HG02981 (cell line): ENCODE data around the gene ATP8A2.

Experiments used
- ATAC-seq: cut with Tn5 transposase; IDR thresholded peaks from one replicate; pipeline ENCODE4 v1.9.1; 2021; ENCODE audit warnings: mild to moderate bottlenecking, moderate library complexity; ENCODE audit not compliant: unreplicated experiment

The ATP8A2 gene

DNA sequence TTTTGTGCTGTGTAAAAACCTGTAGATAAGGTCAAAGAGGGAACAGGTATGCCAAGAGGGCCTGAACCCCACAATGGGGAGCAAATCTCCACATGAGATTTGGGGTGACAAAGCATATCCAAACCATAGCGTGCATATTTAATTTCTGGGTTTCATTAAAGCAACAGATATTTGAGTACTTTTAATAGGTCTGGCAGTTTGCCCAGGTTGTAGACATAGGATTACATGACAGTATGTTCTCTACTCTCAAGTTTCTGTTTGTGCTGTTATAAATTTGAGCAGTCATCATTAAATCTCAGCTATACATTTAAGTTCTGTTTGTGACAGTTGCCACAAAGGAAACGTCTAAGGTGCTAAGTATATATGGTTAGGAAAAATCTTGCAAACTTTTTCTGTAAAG lies 236.4 kb downstream of the ATP8A2 start:
- ATAC-seq, result no peak

- ATAC-seq, result no peak
Measured at GRCh38 chr13:25616674-25617073, 244.9 kb downstream of the ATP8A2 start.

DNA sequence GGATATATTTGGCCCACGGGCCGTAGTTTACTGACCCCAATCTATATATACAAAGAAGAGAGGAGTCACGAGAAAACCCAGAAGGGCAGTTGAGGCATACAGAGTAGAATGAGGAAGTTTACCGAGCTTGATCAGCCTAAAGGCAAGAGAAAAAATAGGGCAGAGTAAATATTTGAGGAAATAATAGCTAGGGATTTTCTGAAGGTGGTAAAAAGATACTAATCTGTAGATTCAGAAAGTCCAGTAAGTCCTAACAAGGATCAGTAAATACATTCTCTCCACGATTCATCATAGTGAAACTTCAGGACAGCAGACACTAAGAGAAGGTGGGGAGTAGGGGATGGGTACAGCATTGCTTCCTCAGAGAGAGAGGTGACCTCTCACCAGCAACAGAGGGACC lies 248.1 kb downstream of the ATP8A2 start:
- no peak for ATAC-seq

DNA sequence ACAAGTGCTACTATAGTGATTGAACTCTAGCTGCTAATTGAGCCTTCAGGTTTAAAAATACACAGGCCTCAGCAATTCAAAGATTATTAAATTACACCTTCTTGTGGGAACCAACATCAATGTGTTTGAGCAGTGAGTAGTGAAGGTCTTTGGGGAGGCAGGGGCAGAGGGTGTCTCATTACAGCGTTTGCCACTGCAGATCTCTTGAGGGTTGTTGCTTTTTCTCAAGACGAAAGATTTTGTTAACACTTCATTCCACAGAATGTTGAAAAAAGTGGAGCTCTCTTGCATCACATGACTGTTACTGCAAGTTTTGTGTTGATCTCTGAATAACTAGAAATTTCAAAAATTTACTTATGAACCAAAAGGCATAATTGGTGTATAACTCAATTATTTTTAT lies 253.6 kb downstream of the ATP8A2 start:
- no peak for ATAC-seq

- ATAC-seq, result no peak
Measured at GRCh38 chr13:25630329-25630900, 258.6 kb downstream of the ATP8A2 start.

GRCh38 chr13:25632166-25632888 lies 260.6 kb downstream of the ATP8A2 start:
- ATAC-seq, result no peak

GRCh38 chr13:25633093-25633492 lies 261.3 kb downstream of the ATP8A2 start:
- ATAC-seq, result no peak

DNA sequence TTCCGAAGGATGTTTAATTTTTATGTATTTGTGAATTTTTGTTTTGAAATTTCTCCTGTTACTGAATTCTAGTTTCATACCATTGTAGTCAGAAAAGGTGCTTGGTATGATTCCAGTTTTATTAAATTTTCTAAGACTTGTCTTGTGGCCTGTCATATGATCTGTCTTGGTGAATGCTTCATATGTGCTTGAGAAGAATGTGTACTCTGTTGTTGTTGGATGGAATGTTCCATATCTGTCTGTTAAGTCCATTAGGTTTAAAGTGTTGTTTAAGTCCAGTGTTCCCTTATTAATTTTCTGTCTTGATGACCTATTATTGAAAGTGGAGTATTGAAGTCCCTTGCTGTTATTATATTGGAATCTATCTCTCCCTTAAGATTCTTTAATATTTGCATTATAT lies 273.9 kb downstream of the ATP8A2 start:
- ATAC-seq, result no peak

GRCh38 chr13:25649001-25649633 lies 277.3 kb downstream of the ATP8A2 start:
- no peak for ATAC-seq

DNA sequence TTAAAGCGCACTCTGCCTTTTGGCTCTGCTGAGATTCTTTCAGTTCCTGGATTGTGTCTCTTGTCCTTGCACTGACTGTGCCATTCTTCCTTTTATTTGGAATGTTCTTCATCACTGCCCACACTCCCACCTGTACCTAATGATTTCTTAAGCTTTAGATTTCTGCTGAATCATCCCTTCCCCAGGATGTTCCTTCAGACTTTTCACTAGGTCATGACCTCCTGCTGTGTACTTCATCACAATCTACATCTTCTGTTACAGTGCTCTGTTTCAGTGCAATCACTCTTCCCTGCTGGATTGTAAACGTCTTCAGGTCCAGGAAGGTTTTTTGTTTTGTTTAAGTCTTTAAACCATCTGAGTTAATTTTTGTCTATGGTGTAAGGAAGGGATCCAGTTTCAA lies 281.0 kb downstream of the ATP8A2 start:
- ATAC-seq, result no peak

DNA sequence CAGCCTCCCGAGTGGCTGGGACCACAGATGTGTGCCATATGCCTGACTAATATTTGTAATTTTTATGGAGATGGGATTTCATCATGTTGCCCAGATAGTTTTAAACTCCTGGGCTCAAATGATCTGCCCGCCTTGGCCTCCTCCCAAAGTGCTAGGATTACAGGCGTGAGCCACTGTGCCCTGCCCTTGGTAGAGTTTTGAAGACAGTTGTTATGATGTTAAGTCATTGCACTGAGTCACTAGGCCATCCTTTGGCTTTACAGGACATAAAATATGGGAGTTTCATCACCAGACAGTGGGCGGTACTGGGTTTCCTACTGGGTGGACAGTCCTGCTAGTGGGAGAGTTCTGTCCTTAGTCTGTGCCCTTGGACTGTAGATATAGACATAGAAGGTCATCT lies 282.5 kb downstream of the ATP8A2 start:
- ATAC-seq, result no peak

GRCh38 chr13:25657157-25657556 lies 285.4 kb downstream of the ATP8A2 start:
- no peak for ATAC-seq

DNA sequence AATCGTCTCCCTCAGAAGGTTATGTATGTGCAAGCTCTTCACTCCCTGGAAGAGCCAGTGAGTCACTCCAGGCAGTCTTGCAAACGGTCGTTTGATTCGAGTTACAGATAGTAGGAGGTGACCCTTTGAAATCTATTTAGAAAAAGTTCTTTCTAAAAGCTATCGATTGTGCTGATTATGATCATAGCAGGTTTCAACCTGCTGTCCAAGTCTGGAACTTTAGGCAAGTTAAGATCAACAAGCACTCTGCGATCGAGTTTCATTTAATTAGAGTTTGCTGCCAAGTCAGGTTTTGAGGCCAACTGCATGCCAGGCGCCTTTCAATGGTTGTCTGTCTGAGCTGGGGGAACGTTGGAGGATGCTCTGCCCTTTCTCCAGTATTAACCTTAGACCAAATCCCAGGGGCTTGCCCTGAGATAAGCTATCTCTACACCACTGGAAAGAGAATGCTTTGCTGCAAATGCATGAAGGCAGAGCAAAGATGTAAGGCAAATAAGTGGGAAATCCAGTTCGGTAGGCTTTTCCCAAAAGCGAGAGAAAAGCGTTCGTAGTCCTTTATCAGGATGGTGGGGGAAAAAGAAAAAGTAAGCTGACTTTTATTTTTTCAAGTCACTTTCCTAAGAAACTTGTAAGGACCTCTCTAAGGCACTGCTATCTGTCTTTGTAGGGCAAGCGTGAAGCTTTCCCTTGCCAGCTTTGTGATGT lies 287.5 kb downstream of the ATP8A2 start:
- no peak for ATAC-seq

DNA sequence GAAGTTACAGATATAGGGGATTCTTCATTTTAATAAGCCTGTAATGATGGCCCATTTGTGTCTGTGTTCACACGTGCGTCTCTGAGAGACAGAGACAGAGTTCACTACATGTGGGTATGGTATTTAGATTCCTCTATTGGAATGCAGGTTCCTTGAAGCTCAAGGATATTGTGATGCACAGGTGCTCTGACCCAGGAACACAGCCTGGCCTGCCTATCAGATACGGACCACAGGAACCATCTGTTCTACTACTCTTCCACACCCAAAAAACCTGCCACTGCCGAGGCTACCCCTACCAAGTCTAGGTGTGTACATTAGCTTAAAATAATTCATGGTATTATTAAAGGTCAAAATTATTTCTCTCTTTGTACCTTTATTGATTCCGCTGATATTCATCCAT lies 289.2 kb downstream of the ATP8A2 start:
- ATAC-seq, result no peak

DNA sequence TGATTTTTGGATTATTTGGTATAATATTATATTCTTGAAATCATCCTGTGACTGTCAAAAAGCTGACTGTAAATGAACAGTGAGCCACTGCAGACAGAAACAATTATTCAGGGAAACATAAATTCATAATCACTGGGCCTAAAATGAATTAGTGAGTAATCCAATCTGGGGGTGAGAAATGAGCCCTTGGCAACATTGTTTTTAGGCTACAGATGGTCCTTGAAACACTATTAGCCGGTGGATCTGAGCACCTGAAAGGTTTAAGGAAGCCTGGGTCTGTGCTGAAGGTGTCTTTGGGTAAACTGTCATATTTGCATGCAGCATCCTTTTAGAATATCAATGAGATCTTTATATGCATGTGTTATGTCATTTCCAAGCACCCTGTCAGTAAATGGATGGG lies 290.7 kb downstream of the ATP8A2 start:
- no peak for ATAC-seq

DNA sequence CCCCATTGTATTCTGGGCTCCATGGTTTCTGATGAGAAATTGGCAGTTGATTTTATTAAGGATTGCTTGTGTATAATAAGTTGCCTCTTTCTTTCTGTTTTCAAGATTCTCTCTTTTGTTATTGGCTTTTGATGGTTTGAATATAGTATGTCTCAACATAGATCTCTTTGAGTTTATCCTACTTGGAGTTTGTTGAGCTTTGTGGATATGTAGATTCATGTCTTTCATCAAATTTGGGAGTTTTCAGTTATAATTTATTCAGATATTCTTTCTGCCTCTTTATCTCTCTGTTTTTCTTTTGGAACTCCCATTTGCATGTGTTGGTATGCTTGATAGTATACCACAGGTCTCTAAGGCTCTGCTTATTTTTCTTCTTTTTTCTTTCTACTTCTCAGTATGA lies 296.6 kb downstream of the ATP8A2 start:
- ATAC-seq, result no peak

GRCh38 chr13:25673711-25674110 lies 301.9 kb downstream of the ATP8A2 start:
- no peak for ATAC-seq

- ATAC-seq, result no peak
Measured at GRCh38 chr13:25674371-25674770, 302.6 kb downstream of the ATP8A2 start.

- no peak for ATAC-seq
Measured at GRCh38 chr13:25675060-25675459, 303.3 kb downstream of the ATP8A2 start.

DNA sequence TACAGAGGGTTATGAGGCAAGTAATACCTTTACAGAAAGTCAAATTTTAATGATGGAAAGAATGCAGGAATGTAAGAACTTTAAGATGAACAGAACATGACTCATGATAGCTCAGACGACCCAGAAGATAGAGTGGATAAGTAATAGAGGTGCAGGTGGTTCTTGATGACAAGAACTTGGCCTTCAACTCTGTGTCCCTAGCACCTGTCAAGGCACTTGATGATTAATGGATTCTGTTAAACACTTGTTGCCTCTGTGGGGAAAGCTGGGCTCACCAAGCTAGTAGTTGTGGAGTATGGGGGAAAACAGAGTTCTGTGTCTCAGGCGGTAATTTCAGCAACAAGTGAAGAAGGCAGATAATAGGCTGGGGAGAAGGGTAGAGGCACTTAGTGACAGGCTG lies 306.2 kb downstream of the ATP8A2 start:
- ATAC-seq, result no peak

GRCh38 chr13:25678398-25678797 lies 306.6 kb downstream of the ATP8A2 start:
- ATAC-seq, result no peak

GRCh38 chr13:25679159-25679558 lies 307.4 kb downstream of the ATP8A2 start:
- ATAC-seq, result no peak
